Endothelial cell of umbilical vein (primary cell): ENCODE results near the gene UBA6.

Source experiments
- EZH2 ChIP-seq: IDR thresholded peaks from 2 replicates; pipeline ENCODE4 v1.6.1; 2012; ENCODE audit warnings: borderline replicate concordance, low read depth, mild to moderate bottlenecking, moderate library complexity, low read length, inconsistent platforms; ENCODE audit not compliant: severe bottlenecking
- JUN ChIP-seq: IDR thresholded peaks from 2 replicates; pipeline ENCODE4 v1.6.1; 2011; ENCODE audit warnings: borderline replicate concordance, low read depth; ENCODE audit not compliant: insufficient read length, insufficient read depth
- MYC ChIP-seq: IDR thresholded peaks from one replicate; pipeline ENCODE4 v1.6.1; 2011; ENCODE audit warnings: mild to moderate bottlenecking, low read depth, low read length
- POLR2A ChIP-seq: IDR thresholded peaks from 2 replicates; pipeline ENCODE4 v1.6.1; 2012; ENCODE audit warnings: low read depth, mild to moderate bottlenecking, control low read depth, low read length
- TF ChIP-seq, protein P1 (sequence below), 2 donors: IDR thresholded peaks; 1 replicate in 1 of 2; 2 replicates in 1 of 2; pipeline ENCODE4 v1.5.1; 2011; ENCODE audit warnings: low read length in 2 of 2, mild to moderate bottlenecking in 2 of 2, moderate library complexity in 2 of 2, control low read depth in 1 of 2, inconsistent platforms in 1 of 2, low read depth in 1 of 2; ENCODE audit not compliant: insufficient read depth in 1 of 2; ENCODE audit errors: extremely low read depth in 1 of 2
- TF ChIP-seq, protein P2 (sequence below): IDR thresholded peaks from 2 replicates; pipeline ENCODE4 v1.6.1; 2011; ENCODE audit not compliant: insufficient read depth, insufficient read length

DNA sequence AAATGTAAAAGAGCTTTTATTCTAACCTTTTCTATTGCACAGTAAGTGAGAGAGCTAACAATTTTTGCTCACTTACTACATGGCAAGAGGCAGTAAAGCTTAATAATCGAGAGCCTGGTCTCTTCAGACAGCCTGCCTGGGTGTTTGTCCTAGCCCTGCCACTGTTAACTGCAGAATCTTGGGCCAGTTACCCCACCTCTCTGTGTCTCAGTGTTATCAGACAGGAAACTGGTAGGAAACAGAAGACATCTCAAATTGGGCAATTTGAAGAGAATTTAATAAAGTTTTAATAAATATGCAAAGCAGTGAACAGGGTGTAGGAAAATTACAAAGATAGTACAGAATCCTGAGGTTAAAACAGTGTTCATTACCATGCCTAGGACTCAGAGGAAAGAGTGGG, 129.0 kb downstream of the UBA6 start:
- TF ChIP-seq EZH2 (no peak), JUN (no peak), POLR2A (no peak), MYC (no peak)
- TF ChIP-seq, protein P1, sequence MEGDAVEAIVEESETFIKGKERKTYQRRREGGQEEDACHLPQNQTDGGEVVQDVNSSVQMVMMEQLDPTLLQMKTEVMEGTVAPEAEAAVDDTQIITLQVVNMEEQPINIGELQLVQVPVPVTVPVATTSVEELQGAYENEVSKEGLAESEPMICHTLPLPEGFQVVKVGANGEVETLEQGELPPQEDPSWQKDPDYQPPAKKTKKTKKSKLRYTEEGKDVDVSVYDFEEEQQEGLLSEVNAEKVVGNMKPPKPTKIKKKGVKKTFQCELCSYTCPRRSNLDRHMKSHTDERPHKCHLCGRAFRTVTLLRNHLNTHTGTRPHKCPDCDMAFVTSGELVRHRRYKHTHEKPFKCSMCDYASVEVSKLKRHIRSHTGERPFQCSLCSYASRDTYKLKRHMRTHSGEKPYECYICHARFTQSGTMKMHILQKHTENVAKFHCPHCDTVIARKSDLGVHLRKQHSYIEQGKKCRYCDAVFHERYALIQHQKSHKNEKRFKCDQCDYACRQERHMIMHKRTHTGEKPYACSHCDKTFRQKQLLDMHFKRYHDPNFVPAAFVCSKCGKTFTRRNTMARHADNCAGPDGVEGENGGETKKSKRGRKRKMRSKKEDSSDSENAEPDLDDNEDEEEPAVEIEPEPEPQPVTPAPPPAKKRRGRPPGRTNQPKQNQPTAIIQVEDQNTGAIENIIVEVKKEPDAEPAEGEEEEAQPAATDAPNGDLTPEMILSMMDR (IDR thresholded peaks at IDR 0.05; ENCODE audit: extremely low read depth in 1 of 2, insufficient read depth in 1 of 2, low read depth in 1 of 2, low read length in 2 of 2), result no peak
- TF ChIP-seq, protein P2, sequence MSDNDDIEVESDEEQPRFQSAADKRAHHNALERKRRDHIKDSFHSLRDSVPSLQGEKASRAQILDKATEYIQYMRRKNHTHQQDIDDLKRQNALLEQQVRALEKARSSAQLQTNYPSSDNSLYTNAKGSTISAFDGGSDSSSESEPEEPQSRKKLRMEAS, result no peak
